ENCODE data around the gene LASP1NB.
"Not testable (repeated sequence)": the region's sequence is repeated elsewhere in the genome, so short reads cannot be mapped to it uniquely, and the experiment has no call there.

Gene LASP1NB

GRCh38 chr17:38897176-38897575, 28.2 kb upstream of the LASP1NB start:
- no peak for DNase-seq (ENCODE audit: low spot score)

- DNase-seq (ENCODE audit: low spot score): no peak
These were observed 27.6 kb upstream of the LASP1NB start for GRCh38 chr17:38897671-38898290.

GRCh38 chr17:38898291-38898679, 27.1 kb upstream of the LASP1NB start:
- no peak for DNase-seq (ENCODE audit: low spot score)

GRCh38 chr17:38898812-38899348, 26.5 kb upstream of the LASP1NB start:
- DNase-seq (ENCODE audit: low spot score): no peak

GRCh38 chr17:38899421-38899820, 26.0 kb upstream of the LASP1NB start:
- DNase-seq (ENCODE audit: low spot score): no peak

- DNase-seq (ENCODE audit: low spot score): no peak
These were observed 24.3 kb upstream of the LASP1NB start for GRCh38 chr17:38900978-38901656.

GRCh38 chr17:38903404-38903803, 22.0 kb upstream of the LASP1NB start:
- DNase-seq (ENCODE audit: low spot score): no peak

- DNase-seq (ENCODE audit: low spot score): no peak
These were observed 20.5 kb upstream of the LASP1NB start for GRCh38 chr17:38904892-38905291.

- DNase-seq (ENCODE audit: low spot score): no peak
These were observed 20.0 kb upstream of the LASP1NB start for GRCh38 chr17:38905375-38905774.

GRCh38 chr17:38906460-38907228, 18.8 kb upstream of the LASP1NB start:
- DNase-seq (ENCODE audit: low spot score): no peak

- no peak for DNase-seq (ENCODE audit: low spot score)
These were observed 17.3 kb upstream of the LASP1NB start for GRCh38 chr17:38907930-38908675.

GRCh38 chr17:38908676-38909181, 16.7 kb upstream of the LASP1NB start:
- no peak for DNase-seq (ENCODE audit: low spot score)

GRCh38 chr17:38910325-38910724, 15.1 kb upstream of the LASP1NB start:
- DNase-seq (ENCODE audit: low spot score): no peak

GRCh38 chr17:38911081-38911730, 14.2 kb upstream of the LASP1NB start:
- no peak for DNase-seq (ENCODE audit: low spot score)

GRCh38 chr17:38911731-38912081, 13.7 kb upstream of the LASP1NB start:
- DNase-seq (ENCODE audit: low spot score): not testable (repeated sequence)

- DNase-seq (ENCODE audit: low spot score): no peak
These were observed 13.1 kb upstream of the LASP1NB start for GRCh38 chr17:38912221-38912813.

GRCh38 chr17:38914741-38915638, 10.4 kb upstream of the LASP1NB start:
- no peak for DNase-seq (ENCODE audit: low spot score)

GRCh38 chr17:38915639-38915995, 9.8 kb upstream of the LASP1NB start:
- no peak for DNase-seq (ENCODE audit: low spot score)

GRCh38 chr17:38916771-38917170, 8.6 kb upstream of the LASP1NB start:
- DNase-seq (ENCODE audit: low spot score): no peak

- no peak for DNase-seq (ENCODE audit: low spot score)
These were observed 8.2 kb upstream of the LASP1NB start for GRCh38 chr17:38917259-38917658.
